A673 (cell line): ENCODE data around the gene PNRC1. TPM values are rescaled to one million over a fixed set of nuclear protein-coding genes. Genes with fewer than 3 reads are reported as not detected.

Experiments used
- BruUV-seq: library from RNA; stranded (reverse); fragments of 400-500 nt; replicated peaks from 2 replicates; lab custom pipeline; 2021; lab: Mats Ljungman, UMichigan
- CTCF ChIA-PET: fragments of 300-600 bp; sonication (Branson Sonifier 250); formaldehyde crosslinking; loops from one replicate; lab custom pipeline; 2022; ENCODE audit warnings: antibody characterized with exemption; lab: Charles Lee
- POLR2A ChIA-PET: fragments of 300-600 bp; sonication (Branson Sonifier 250); formaldehyde crosslinking; loops from one replicate; lab custom pipeline; 2022; ENCODE audit warnings: antibody characterized with exemption; ENCODE audit not compliant: low non-redundant PET; lab: Charles Lee
- DNase-seq: peaks from one replicate; pipeline ENCODE4 v3.0.0-alpha.2; 2015; ENCODE audit warnings: low spot score
- H3K27ac ChIP-seq: fragments of 200-600 bp; sonication (generic); 2 replicates; pipeline ENCODE4 v1.5.1; 2016; ENCODE audit warnings: mixed run types, low read depth, mild to moderate bottlenecking, mixed read lengths, antibody characterized with exemption, low read length; ENCODE audit not compliant: poor library complexity, severe bottlenecking
- H3K27me3 ChIP-seq: fragments of 200-600 bp; sonication (generic); replicated peaks from 2 replicates; pipeline ENCODE4 v1.6.1; 2017; ENCODE audit warnings: mixed run types, low read depth, mild to moderate bottlenecking, mixed read lengths, antibody characterized with exemption, low read length; ENCODE audit not compliant: insufficient read depth, poor library complexity
- H3K36me3 ChIP-seq: fragments of 200-600 bp; sonication (generic); 2 replicates; pipeline ENCODE4 v1.6.1; 2016; ENCODE audit warnings: mixed run types, mild to moderate bottlenecking, mixed read lengths, antibody characterized with exemption, low read length; ENCODE audit not compliant: insufficient read depth, poor library complexity, severe bottlenecking
- H3K4me1 ChIP-seq: fragments of 200-600 bp; sonication (generic); 2 replicates; pipeline ENCODE4 v1.6.1; 2017; ENCODE audit warnings: mixed run types, mild to moderate bottlenecking, mixed read lengths, antibody characterized with exemption, low read length; ENCODE audit not compliant: insufficient read depth, poor library complexity, severe bottlenecking
- H3K4me3 ChIP-seq: fragments of 200-600 bp; sonication (generic); 2 replicates; pipeline ENCODE4 v1.5.1; 2016; ENCODE audit warnings: low read depth, mixed run types, mild to moderate bottlenecking, mixed read lengths, low read length; ENCODE audit not compliant: poor library complexity, severe bottlenecking
- H3K9me3 ChIP-seq: fragments of 200-600 bp; sonication (generic); 2 replicates; pipeline ENCODE4 v1.6.1; 2016; ENCODE audit warnings: mixed run types, low read depth, mild to moderate bottlenecking, mixed read lengths, antibody characterized with exemption, low read length; ENCODE audit not compliant: poor library complexity, severe bottlenecking
- CTCF ChIP-seq: fragments of 300-800, 200-600 bp; sonication (generic); conservative IDR thresholded peaks from 2 replicates; pipeline ENCODE4 v1.5.1; 2017; ENCODE audit warnings: low read depth, mild to moderate bottlenecking, antibody characterized with exemption, low read length, moderate library complexity, mixed read lengths
- EZH2 ChIP-seq: fragments of 200-600 bp; sonication (generic); IDR thresholded peaks from 2 replicates; pipeline ENCODE4 v1.6.1; 2017; ENCODE audit warnings: borderline replicate concordance, low read depth, mild to moderate bottlenecking, mixed read lengths, antibody characterized with exemption, low read length; ENCODE audit not compliant: poor library complexity, severe bottlenecking
- intact Hi-C: fragments of 100-400 bp; cut with micrococcal nuclease; formaldehyde crosslinking; loops from one replicate; pipeline ENCODE4 v1.10.0; 2022; ENCODE audit not compliant: unreplicated experiment
- total RNA-seq: library from RNA; stranded (reverse); gene quantifications from 2 replicates; pipeline ENCODE4 v1.2.3, GENCODE V29; 2021

PNRC1 gene
- total RNA-seq, 1 experiment from 2014 or later = 26.4 TPM

- Histone ChIP-seq H3K9me3 (no peaks in the 10 kb centered on the region), H3K36me3 (peaks cover 13% of the 10 kb centered on the region), H3K4me3 (peak overlapping the region; percentile 96), H3K27me3 (no peaks in the 10 kb centered on the region), H3K4me1 (peaks cover 12% of the 10 kb centered on the region), H3K27ac (peak overlapping the region; percentile 81)
- ChIA-PET CTCF (interaction anchor here (0.6 to 2.0 kb wide), 4 partner anchors 13 to 97 kb away, joined by 3 to 11 read pairs (median 4); no protein-coding TSS in a partner anchor), POLR2A (interaction anchor here (0.6 to 1.0 kb wide), 2 partner anchors 32 to 44 kb away, joined by 3 to 4 read pairs; no protein-coding TSS in a partner anchor)
- intact Hi-C loops = loop anchor here (2.0 to 5.0 kb wide), 3 partner anchors 42 to 163 kb away; no protein-coding TSS in a partner anchor
- TF ChIP-seq EZH2 = no peak
- no peak for TF ChIP-seq CTCF
- peak; percentile 64 for DNase-seq
- BruUV-seq = TSS peak; percentile 94
These were observed 878 bp upstream of the PNRC1 start for GRCh38 chr6:89079511-89080234.

GRCh38 chr6:89081129-89081422 is 525 bp downstream of the PNRC1 start:
- no TSS peak for BruUV-seq
- H3K27ac ChIP-seq = peak overlapping the region; percentile 95
- peak overlapping the region; percentile 96 for H3K4me3 ChIP-seq
- H3K4me1 ChIP-seq = peaks cover 12% of the 10 kb centered on the region
- intact Hi-C loops = loop anchor here (2.0 to 5.0 kb wide), 3 partner anchors 44 to 161 kb away; no protein-coding TSS in a partner anchor
- ChIA-PET CTCF (interaction anchor here (2.0 kb wide), 1 partner anchor 98 kb away, joined by 11 read pairs; no protein-coding TSS in a partner anchor), POLR2A (interaction anchor here (0.6 to 1.0 kb wide), 2 partner anchors 46 to 1760 kb away, joined by 4 to 6 read pairs; no protein-coding TSS in a partner anchor)
- no peak for DNase-seq
- H3K36me3 ChIP-seq = peaks cover 24% of the 10 kb centered on the region
- TF ChIP-seq EZH2 = no peak
- TF ChIP-seq CTCF = no peak
- H3K9me3 ChIP-seq = no peaks in the 10 kb centered on the region
- no peaks in the 10 kb centered on the region for H3K27me3 ChIP-seq

DNA sequence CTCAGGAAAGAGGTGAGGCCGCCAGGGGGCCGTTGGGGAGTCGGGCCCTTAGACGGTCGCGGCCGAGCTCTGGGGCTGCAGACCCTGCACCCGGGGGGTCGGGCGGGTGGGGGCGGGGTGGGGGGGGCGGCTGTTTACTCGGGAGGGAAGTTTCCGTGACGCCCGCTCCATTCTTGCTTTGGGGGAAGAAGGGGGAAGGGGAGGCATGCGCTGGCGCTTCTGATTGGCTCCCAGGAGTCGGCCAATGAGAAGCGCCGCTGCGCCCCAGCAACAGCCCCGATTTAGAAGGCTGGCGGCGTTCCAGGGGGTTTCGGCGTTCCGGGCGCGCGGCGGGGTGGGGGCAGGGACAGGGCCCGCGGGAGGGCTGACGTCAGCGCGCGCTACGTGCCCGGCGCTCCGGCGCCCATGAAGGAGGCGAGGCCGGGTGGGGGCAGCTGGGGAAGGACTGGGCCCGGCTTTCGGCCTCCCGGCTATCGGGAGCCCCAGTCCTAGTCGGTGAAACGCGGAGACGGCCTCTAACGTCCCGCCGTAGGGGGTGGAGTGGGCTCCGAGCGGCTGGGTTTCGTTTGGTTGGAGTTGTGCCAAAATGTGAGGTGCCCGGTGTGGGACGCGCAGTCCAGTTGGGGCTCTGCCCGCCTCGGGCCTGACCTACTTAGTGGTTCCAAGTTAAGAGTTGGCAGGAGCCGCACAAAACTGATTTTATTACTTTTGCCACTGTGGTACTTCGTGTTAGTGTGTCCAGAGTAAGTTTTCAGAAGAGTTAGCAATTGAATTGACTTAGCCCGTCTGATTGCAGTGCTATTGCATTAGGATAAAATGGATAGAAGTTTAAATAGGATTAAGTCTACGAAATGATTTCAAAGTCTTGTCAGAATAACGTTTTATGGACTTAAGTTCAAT is 1.1 kb downstream of the PNRC1 start:
- no peaks in the 10 kb centered on the region for H3K27me3 ChIP-seq
- peak; percentile 98 for DNase-seq
- H3K4me3 ChIP-seq = peak overlapping the region; percentile 96
- peaks cover 12% of the 10 kb centered on the region for H3K4me1 ChIP-seq
- ChIA-PET CTCF (no interaction called here), POLR2A (no interaction called here)
- H3K27ac ChIP-seq = peak overlapping the region; percentile 95
- TF ChIP-seq EZH2 (no peak), CTCF (no peak)
- intact Hi-C loops = loop anchor here (2.0 to 5.0 kb wide), 3 partner anchors 44 to 161 kb away; no protein-coding TSS in a partner anchor
- BruUV-seq = no TSS peak
- no peaks in the 10 kb centered on the region for H3K9me3 ChIP-seq
- peaks cover 24% of the 10 kb centered on the region for H3K36me3 ChIP-seq
